HG02852 (cell line): Measurements from ENCODE around the gene EPHA3.

Source experiments
- ATAC-seq: cut with Tn5 transposase; IDR thresholded peaks from one replicate; pipeline ENCODE4 v1.9.1; 2021; ENCODE audit warnings: mild to moderate bottlenecking, moderate library complexity; ENCODE audit not compliant: unreplicated experiment

EPHA3 gene

GRCh38 chr3:89107461-89108290 lies at the start of gene EPHA3:
EPHA3 (plus strand) TSS chr3:89107621; CDS start chr3:89107749, 128 bp downstream.
- ATAC-seq: peak; percentile 99

DNA sequence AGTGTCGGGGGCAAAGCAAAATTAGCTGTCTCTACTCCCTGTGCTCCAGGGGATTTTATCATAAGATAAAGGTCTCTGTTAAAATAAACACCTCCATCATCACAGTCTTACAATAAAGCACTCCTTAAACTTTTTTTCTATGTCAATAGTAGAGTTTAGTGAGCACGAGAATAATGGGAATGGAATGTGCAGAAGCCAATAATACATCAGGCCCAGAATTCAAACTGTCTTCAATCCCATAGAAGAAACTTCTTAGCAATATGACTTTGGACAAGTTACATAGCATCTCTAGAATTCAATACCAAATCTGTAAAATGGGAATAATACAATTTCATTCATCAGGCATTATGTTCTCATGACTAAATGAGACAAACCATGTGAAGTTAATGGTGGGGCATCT lies 49.0 kb upstream of the EPHA3 start:
- ATAC-seq: no peak

- ATAC-seq: no peak
Measured at GRCh38 chr3:89059211-89059925, 48.1 kb upstream of the EPHA3 start.

- ATAC-seq: no peak
Measured at GRCh38 chr3:89061259-89061658, 46.2 kb upstream of the EPHA3 start.

DNA sequence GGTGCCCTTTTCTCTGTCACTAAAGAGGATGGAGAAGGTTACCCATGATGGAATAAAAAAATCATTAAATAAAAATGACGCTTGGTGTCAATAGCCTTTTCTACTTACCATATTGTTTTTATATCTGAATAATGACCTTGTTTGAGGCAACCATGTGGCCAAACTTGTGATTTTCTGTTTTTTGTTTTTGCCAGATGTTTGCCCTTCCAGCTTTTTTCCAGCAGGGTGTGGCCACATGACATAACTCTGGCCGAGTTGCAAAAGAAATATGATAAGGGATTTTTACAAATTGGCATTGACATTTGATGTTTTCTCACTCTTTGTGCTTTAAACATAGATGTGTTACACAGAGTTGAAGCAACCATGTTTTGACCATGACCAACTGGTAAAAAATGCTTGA lies 39.7 kb upstream of the EPHA3 start:
- no peak for ATAC-seq

GRCh38 chr3:89072642-89073041 lies 34.8 kb upstream of the EPHA3 start:
- ATAC-seq: no peak

GRCh38 chr3:89079944-89080343 lies 27.5 kb upstream of the EPHA3 start:
- ATAC-seq: no peak

DNA sequence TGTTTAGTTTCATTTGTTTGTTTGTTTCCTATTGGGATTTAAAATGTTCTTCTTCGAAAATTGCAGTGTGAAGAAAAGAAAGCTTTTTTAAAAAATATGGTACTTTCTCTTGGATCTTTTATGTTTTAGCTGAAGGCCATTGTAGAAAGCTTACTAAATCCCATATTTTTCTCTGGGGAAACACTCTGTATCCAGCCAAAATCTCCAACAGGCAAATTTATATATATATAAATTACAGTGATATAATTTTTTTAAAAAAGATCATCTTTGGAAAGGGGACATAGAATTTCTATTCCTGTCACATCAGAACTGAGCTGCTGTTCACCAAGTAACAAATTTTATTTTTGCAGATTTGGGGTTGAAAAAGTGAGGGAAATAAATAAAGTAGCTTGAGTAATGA lies 19.6 kb upstream of the EPHA3 start:
- no peak for ATAC-seq

- ATAC-seq: no peak
Measured at GRCh38 chr3:89098173-89098572, 9.2 kb upstream of the EPHA3 start.

DNA sequence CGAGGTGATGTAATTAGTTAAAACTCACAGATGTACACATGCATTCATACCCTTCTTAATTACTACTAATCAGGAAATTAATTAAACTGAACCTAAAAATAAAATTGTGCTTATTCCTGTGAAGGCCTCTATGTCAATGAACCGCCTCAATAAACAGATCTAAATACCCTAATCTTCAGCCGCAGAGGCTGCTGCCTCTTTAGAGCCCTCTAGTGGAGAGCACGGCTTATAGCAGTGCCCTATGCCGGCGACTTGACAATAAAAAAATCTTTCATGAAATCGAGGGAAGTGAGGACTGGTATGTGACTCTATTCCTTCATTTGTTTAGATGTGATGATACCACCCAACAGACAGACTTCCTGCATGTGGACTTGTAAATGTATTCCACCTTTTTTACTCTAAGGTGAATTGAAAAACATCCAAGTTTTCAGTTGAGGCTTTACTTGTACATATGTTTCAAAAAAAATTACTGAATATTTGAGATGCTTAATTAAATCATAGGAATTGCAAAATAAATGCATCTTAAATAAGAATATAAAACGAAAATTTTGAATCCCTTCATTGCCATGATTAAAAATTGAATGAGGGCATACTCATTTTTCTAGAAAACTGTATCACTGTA lies 8.3 kb upstream of the EPHA3 start:
- peak; percentile 97 for ATAC-seq

- ATAC-seq: no peak
Measured at GRCh38 chr3:89101251-89101650, 6.2 kb upstream of the EPHA3 start.

- ATAC-seq: no peak
Measured at GRCh38 chr3:89101921-89102320, 5.5 kb upstream of the EPHA3 start.

GRCh38 chr3:89104499-89104898 lies 2.9 kb upstream of the EPHA3 start:
- ATAC-seq: no peak

DNA sequence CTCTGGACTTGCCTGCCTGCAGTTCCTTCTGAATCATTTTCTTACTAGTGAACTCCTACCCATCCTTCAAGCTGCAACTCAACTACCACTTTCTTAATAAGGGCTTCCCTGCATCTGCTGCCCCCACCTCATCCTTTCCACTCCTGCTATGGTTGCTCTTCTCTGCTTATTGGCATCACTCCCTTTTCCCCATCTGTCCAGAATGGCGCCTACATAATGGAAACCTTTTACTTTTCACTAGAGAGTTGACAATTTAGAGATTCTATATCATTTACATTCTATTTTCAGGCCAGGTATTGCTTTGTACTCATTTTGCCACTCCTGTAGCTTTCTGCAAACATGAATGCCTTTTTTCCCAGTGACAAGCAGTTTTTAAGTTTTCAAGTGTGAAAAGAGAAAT lies 1.9 kb upstream of the EPHA3 start:
- ATAC-seq: no peak

GRCh38 chr3:89108291-89108550 lies 800 bp downstream of the EPHA3 start:
- ATAC-seq: no peak

DNA sequence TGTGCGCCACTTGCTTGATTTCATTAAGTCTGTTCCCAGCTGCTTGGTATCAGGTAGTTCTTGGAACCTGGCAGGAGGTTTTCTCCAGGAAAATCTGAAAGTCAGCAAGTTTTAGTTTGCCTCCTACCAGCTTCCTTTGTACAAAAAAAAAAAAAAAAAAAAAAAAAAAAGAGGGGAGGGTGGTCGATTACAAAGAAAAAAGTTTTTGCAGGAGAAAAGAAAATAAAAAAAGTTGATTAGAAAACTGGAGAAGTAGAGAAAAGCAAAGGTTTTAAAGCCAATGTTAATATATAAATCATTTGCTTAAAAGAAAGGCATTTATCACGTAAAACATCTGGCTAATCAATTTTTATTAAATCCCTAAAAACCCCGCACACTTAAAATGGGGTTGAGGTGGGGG lies 5.9 kb downstream of the EPHA3 start:
- no peak for ATAC-seq

DNA sequence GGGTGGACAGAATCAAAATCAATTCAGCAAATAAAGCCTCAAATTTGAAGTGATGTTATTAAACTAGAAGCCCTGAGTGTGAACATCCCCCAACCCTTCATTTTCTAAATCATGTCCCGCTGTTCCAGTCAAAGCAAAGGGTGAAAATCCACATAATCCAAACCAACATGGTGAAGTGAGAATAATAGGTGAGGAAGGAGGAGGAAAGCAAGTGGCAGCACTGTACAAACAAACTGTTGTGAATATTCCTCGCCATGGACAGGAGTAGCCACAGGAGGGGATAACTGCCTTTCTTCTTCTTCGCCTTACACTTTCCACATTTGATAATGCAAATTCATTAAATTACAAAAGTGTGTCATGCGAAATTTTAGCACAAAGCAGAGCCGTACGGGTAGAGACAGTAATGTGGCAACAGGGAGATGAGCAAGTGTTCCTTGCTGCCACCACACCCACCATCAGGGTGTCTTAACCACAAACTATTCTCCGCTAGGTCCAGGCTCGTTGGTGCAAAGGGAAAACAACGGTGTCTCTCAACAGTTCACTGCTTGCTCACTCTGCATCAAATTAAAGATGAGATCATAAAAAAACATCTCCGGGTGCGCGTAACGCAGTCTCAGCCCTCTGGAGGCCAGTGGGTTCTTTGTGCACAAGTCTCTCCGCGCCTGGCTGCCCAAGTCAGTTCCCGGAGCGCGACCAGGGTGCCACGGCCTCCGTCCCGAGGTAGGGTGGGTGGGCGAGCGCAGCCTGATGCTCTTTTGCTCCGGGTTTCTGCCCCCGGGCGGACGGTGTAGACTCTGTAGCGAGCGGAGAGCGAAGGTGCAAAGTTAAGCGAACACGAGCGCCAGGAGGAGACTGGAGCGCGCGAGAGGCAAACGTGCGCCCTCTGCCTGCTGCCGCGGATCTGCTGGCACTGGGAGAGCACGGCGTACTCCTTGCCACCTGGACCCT lies 6.7 kb downstream of the EPHA3 start:
- peak; percentile 87 for ATAC-seq

- ATAC-seq: no peak
Measured at GRCh38 chr3:89114841-89115223, 7.4 kb downstream of the EPHA3 start.

DNA sequence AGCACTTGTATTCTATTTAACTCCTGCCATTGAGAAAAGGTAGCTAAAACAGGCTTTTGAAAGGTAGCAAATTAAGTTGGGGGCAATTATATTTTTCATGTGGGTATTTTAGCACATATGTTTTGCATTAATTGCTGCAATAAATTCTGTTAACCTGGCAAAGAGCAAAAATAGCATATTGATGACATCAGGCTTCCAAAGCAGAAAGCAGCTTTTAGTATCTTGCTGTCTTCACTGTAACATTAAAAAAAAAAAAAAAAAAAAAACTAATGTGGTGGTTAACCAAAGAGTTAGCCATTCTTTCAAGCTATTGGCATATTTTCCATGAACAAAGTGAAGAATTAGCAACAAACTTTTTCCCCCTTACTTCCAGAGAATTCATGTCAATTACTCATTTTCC lies 9.1 kb downstream of the EPHA3 start:
- ATAC-seq: no peak

GRCh38 chr3:89138048-89138447 lies 30.6 kb downstream of the EPHA3 start:
- ATAC-seq: no peak

- ATAC-seq: no peak
Measured at GRCh38 chr3:89139870-89140269, 32.4 kb downstream of the EPHA3 start.
